Measurements from ENCODE around the gene HLA-DPA1.
"Not testable (repeated sequence)": the region's sequence is repeated elsewhere in the genome, so short reads cannot be mapped to it uniquely, and the experiment has no call there.

Gene HLA-DPA1

DNA sequence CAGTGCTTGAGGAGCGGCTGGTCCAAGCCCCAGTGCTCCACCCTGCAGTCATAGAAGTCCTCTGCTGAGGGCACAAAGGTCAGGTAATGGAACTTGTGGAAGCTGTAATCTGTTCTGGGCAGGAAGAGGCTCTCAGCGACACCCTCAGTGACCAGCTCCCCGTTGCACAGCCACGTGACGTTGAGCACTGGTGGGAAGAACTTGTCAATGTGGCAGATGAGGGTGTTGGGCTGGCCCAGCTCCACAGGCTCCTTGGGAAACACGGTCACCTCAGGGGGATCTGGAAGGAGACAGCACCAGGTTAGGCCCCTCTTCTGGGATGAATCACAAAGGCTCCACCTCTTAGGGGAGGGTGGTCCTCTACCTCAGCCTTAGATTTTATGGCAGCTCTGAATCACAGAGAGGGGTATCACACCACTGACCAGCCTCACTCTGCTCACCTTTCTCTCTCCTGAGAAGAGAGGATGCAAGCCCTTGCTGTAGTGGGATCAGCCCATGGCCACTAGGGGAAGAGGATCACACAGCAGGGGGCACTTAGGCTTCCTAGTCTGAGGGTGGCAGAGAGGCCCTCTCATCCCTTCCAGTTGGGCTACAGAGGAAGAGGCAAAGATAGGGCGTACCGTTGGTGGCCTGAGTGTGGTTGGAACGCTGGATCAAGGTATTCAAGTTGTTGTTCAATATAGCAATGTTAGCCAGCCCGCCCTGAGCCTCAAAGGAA is 4.3 kb downstream of the HLA-DPA1 start:
- TF ChIP-seq, protein P1, sequence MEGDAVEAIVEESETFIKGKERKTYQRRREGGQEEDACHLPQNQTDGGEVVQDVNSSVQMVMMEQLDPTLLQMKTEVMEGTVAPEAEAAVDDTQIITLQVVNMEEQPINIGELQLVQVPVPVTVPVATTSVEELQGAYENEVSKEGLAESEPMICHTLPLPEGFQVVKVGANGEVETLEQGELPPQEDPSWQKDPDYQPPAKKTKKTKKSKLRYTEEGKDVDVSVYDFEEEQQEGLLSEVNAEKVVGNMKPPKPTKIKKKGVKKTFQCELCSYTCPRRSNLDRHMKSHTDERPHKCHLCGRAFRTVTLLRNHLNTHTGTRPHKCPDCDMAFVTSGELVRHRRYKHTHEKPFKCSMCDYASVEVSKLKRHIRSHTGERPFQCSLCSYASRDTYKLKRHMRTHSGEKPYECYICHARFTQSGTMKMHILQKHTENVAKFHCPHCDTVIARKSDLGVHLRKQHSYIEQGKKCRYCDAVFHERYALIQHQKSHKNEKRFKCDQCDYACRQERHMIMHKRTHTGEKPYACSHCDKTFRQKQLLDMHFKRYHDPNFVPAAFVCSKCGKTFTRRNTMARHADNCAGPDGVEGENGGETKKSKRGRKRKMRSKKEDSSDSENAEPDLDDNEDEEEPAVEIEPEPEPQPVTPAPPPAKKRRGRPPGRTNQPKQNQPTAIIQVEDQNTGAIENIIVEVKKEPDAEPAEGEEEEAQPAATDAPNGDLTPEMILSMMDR (IDR thresholded peaks at IDR 0.05; ENCODE audit: low read length, missing control alignments) = no peak
- H3K4me3 ChIP-seq (replicated peaks; ENCODE audit: low read depth, low read length) = no peak overlapping the region

DNA sequence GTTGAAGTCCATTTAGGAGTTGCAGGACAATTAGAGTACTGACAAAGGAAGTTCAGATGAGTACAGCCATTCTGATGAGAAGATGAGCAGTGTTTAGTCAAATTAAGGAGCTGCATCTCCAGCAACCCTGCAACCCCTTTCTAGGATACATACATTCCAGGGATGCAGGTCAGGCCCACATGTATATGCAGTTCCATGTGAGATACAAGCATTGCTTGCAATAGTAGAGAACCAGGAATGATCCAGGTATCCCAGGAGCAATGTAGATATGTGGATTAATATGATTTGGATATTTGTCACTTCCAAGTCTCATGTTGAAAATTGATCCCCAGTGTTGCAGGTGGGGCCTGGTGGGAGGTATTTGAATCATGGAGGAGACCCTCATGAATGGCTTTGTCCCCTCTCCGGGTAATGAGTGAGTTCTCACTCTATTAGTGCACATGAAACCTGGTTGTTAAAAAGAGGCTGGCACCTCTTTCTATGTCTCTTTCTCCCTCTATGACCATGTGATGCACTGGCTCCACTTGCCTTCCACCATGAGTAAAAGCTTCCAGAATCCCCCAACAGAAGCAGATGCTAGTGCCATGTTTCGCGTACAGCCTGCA is 6.4 kb downstream of the HLA-DPA1 start:
- no peak for DNase-seq (ENCODE audit: low read depth)
- TF ChIP-seq, protein P1 (IDR thresholded peaks at IDR 0.05; ENCODE audit: low read length, missing control alignments) = no peak
- H3K4me3 ChIP-seq (replicated peaks; ENCODE audit: low read depth, low read length) = no peak overlapping the region

More for the DNA sequence above, 4.3 kb downstream of the HLA-DPA1 start:
- DNase-seq (ENCODE audit: low read depth) = no peak

DNA sequence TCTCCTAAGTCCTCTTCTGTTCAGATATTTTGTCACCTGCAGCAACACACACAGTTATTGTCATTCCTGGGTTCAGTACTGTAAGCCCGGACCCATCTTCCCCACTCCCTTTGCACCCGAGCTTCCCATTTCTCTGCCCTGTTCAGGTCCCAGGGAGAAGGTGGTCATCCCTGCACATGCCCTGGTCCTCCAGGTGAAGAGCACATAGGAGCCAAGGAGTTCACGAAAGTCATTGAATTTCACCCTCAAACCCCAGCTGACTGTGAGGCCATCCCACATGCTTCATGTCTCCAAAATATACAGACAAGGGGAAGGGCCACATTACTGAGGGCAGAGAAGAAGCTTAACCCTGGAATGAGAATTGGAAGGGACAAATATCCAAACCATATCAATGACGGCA is 8.1 kb downstream of the HLA-DPA1 start:
- TF ChIP-seq, protein P1 (IDR thresholded peaks at IDR 0.05; ENCODE audit: low read length, missing control alignments) = no peak
- no peak for DNase-seq (ENCODE audit: low read depth)

DNA sequence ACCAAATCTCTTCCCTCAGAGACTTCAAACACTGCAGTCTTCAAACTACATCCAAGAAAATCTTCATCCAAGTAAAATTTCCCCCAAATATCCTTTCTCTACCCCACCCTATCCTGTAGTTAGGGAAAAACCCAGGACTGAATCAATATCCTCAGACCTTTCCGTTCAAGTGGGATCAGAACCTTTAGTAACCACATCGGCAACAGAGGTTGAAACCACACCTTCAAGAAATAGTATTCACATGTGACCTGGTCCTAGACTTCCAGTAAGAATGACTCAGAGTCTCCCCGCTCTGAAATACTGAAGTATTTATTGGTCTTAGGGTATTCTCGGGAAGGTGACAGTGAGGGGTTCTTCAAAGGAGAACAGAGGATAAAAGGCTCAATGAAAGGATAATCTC is 8.7 kb downstream of the HLA-DPA1 start:
- H3K4me3 ChIP-seq (replicated peaks; ENCODE audit: low read depth, low read length) = no peak overlapping the region
- no peak for DNase-seq (ENCODE audit: low read depth)
- TF ChIP-seq, protein P1 (IDR thresholded peaks at IDR 0.05; ENCODE audit: low read length, missing control alignments) = no peak

More for the DNA sequence above, 8.1 kb downstream of the HLA-DPA1 start:
- H3K4me3 ChIP-seq (replicated peaks; ENCODE audit: low read depth, low read length) = no peak overlapping the region

DNA sequence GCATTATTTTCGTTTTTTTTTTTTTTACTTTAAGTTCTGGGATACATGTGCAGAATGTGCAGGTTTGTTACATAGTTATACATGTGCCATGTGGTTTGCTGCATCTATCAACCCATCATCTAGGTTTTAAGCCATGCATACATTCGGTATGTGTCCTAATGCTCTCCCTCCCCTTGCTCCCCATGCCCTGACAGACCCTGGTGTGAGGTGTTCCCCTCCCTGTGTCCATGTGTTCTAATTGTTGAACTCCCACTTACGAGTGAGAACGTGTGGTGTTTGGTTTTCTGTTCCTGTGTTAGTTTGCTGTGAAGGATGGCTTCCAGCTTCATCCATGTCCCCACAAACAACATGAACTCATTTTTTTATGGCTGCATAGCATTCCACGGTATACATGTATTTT is 10.0 kb downstream of the HLA-DPA1 start:
- not testable (repeated sequence) for DNase-seq (ENCODE audit: low read depth); H3K4me3 ChIP-seq (replicated peaks; ENCODE audit: low read depth, low read length)

DNA sequence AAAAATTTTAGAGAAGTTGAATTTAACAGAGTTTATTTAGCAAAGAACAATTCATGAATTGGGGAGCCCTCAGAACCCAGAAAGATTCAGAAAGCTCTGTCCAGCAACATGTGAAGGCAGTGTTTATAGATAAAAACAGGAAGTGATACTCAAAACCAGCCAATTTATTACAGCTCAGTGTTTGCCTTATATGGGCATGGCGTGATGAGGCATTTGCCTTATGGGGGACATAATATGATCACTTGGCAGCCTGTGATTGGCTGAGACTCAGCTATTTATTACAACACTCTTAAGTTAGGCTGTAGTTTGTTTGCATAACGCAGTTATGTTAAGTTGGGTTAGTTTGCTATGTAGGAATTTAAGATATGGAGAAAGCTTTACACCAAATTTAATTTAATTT is 11.5 kb downstream of the HLA-DPA1 start:
- peak; percentile 38 for DNase-seq (ENCODE audit: low read depth)
- TF ChIP-seq, protein P1 (IDR thresholded peaks at IDR 0.05; ENCODE audit: low read length, missing control alignments) = no peak

GRCh38 chr6:33057222-33058150 is 16.0 kb downstream of the HLA-DPA1 start:
- TF ChIP-seq, protein P1 (IDR thresholded peaks at IDR 0.05; ENCODE audit: low read length, missing control alignments) = no peak
- no peak for DNase-seq (ENCODE audit: low read depth)

More for the DNA sequence above, 11.5 kb downstream of the HLA-DPA1 start:
- no peak overlapping the region for H3K4me3 ChIP-seq (replicated peaks; ENCODE audit: low read depth, low read length)

More at GRCh38 chr6:33057222-33058150, 16.0 kb downstream of the HLA-DPA1 start:
- H3K4me3 ChIP-seq (replicated peaks; ENCODE audit: low read depth, low read length) = no peak overlapping the region
